ENCODE results near the gene STAB2.
"Not testable (repeated sequence)": the region's sequence is repeated elsewhere in the genome, so short reads cannot be mapped to it uniquely, and the experiment has no call there.

STAB2 gene

GRCh38 chr12:103806803-103807202 is 219.7 kb downstream of the STAB2 start:
- DNase-seq (ENCODE audit: low read depth in 2 of 2): no peak

- no peak for DNase-seq (ENCODE audit: low read depth in 2 of 2)
Observed at GRCh38 chr12:103807561-103808238, 220.6 kb downstream of the STAB2 start.

GRCh38 chr12:103808239-103808880 is 221.3 kb downstream of the STAB2 start:
- no peak for DNase-seq (ENCODE audit: low read depth in 2 of 2)

- DNase-seq (ENCODE audit: low read depth in 2 of 2): no peak
Observed at GRCh38 chr12:103809154-103809553, 222.1 kb downstream of the STAB2 start.

GRCh38 chr12:103809639-103810038 is 222.6 kb downstream of the STAB2 start:
- DNase-seq (ENCODE audit: low read depth in 2 of 2): not testable (repeated sequence)

- no peak for DNase-seq (ENCODE audit: low read depth in 2 of 2)
Observed at GRCh38 chr12:103810111-103810510, 223.0 kb downstream of the STAB2 start.

- no peak for DNase-seq (ENCODE audit: low read depth in 2 of 2)
Observed at GRCh38 chr12:103811791-103812190, 224.7 kb downstream of the STAB2 start.

- no peak for DNase-seq (ENCODE audit: low read depth in 2 of 2)
Observed at GRCh38 chr12:103812789-103813188, 225.7 kb downstream of the STAB2 start.

GRCh38 chr12:103813426-103813825 is 226.4 kb downstream of the STAB2 start:
- DNase-seq (ENCODE audit: low read depth in 2 of 2): no peak

GRCh38 chr12:103813949-103814348 is 226.9 kb downstream of the STAB2 start:
- DNase-seq (ENCODE audit: low read depth in 2 of 2): no peak

- no peak for DNase-seq (ENCODE audit: low read depth in 2 of 2)
Observed at GRCh38 chr12:103814436-103814835, 227.4 kb downstream of the STAB2 start.
